HG03025 (cell line): ENCODE results near the gene LHX3.

Experiments
- ATAC-seq: cut with Tn5 transposase; IDR thresholded peaks from one replicate; pipeline ENCODE4 v1.9.1; 2021; ENCODE audit warnings: mild to moderate bottlenecking, moderate library complexity; ENCODE audit not compliant: unreplicated experiment, low FRiP score

LHX3 gene

GRCh38 chr9:136197084-136197875, 7.6 kb downstream of the LHX3 start:
- ATAC-seq: no peak

- no peak for ATAC-seq
Measured at GRCh38 chr9:136196404-136197083, 8.4 kb downstream of the LHX3 start.

- no peak for ATAC-seq
Measured at GRCh38 chr9:136194540-136194939, 10.4 kb downstream of the LHX3 start.

- no peak for ATAC-seq
Measured at GRCh38 chr9:136193891-136194279, 11.0 kb downstream of the LHX3 start.

GRCh38 chr9:136193127-136193890, 11.6 kb downstream of the LHX3 start:
- ATAC-seq: no peak

- no peak for ATAC-seq
Measured at GRCh38 chr9:136192289-136193126, 12.4 kb downstream of the LHX3 start.

- no peak for ATAC-seq
Measured at GRCh38 chr9:136191960-136192286, 13.0 kb downstream of the LHX3 start.

- ATAC-seq: no peak
Measured at GRCh38 chr9:136191099-136191959, 13.6 kb downstream of the LHX3 start.

- ATAC-seq: no peak
Measured at GRCh38 chr9:136190656-136191055, 14.3 kb downstream of the LHX3 start.

- ATAC-seq: no peak
Measured at GRCh38 chr9:136190237-136190601, 14.7 kb downstream of the LHX3 start.

GRCh38 chr9:136189394-136190236, 15.3 kb downstream of the LHX3 start:
- ATAC-seq: no peak

- no peak for ATAC-seq
Measured at GRCh38 chr9:136187683-136188586, 17.0 kb downstream of the LHX3 start.

- no peak for ATAC-seq
Measured at GRCh38 chr9:136187197-136187596, 17.7 kb downstream of the LHX3 start.

- no peak for ATAC-seq
Measured at GRCh38 chr9:136186386-136186785, 18.5 kb downstream of the LHX3 start.

GRCh38 chr9:136185596-136186366, 19.1 kb downstream of the LHX3 start:
- no peak for ATAC-seq

- no peak for ATAC-seq
Measured at GRCh38 chr9:136185066-136185465, 19.9 kb downstream of the LHX3 start.

GRCh38 chr9:136182850-136183422, 22.0 kb downstream of the LHX3 start:
- no peak for ATAC-seq
